Measurements from ENCODE around the gene POFUT2. TPM values are rescaled to one million over a fixed set of nuclear protein-coding genes. Genes with fewer than 3 reads are reported as not detected.

Gene POFUT2
- total and polyA plus RNA-seq, 2 donors from 2014 or later, result 18.3 to 30.2 TPM

GRCh38 chr21:45234965-45235364 is 52.7 kb downstream of the POFUT2 start:
- Histone ChIP-seq H3K36me3 (ENCODE audit: control insufficient read depth in 2 of 3, insufficient read depth in 3 of 3, low read length in 3 of 3) (no peaks in the 10 kb centered on the region), H3K27ac (ENCODE audit: low read depth in 2 of 2, low read length in 2 of 2) (no peak overlapping the region), H3K4me3 (ENCODE audit: low read length in 3 of 3) (no peak overlapping the region), H3K27me3 (ENCODE audit: control insufficient read depth, insufficient read depth, low read length) (no peaks in the 10 kb centered on the region), H3K9ac (ENCODE audit: low read length in 3 of 3) (no peak overlapping the region), H3K4me1 (ENCODE audit: control insufficient read depth in 2 of 3, insufficient read depth in 2 of 3, low read depth in 1 of 3, low read length in 3 of 3) (no peaks in the 10 kb centered on the region), H3K9me3 (ENCODE audit: control insufficient read depth in 2 of 3, insufficient read depth in 1 of 3, low read length in 3 of 3) (no peaks in the 10 kb centered on the region)
- no peak for TF ChIP-seq CTCF (IDR thresholded peaks at IDR 0.05; ENCODE audit: borderline replicate concordance, extremely low read depth, insufficient read depth)
- FAIRE-seq (no peak), DNase-seq (no peak)
- intact Hi-C loops (cut with DNase I), result no loop called here

GRCh38 chr21:45234127-45234526 is 53.6 kb downstream of the POFUT2 start:
- no peak for TF ChIP-seq CTCF (IDR thresholded peaks at IDR 0.05; ENCODE audit: borderline replicate concordance, extremely low read depth, insufficient read depth)
- Histone ChIP-seq H3K4me3 (ENCODE audit: low read length in 3 of 3) (no peak overlapping the region), H3K4me1 (ENCODE audit: control insufficient read depth in 2 of 3, insufficient read depth in 2 of 3, low read depth in 1 of 3, low read length in 3 of 3) (no peaks in the 10 kb centered on the region), H3K27me3 (ENCODE audit: control insufficient read depth, insufficient read depth, low read length) (no peaks in the 10 kb centered on the region), H3K9ac (ENCODE audit: low read length in 3 of 3) (no peak overlapping the region), H3K9me3 (ENCODE audit: control insufficient read depth in 2 of 3, insufficient read depth in 1 of 3, low read length in 3 of 3) (no peaks in the 10 kb centered on the region), H3K36me3 (ENCODE audit: control insufficient read depth in 2 of 3, insufficient read depth in 3 of 3, low read length in 3 of 3) (no peaks in the 10 kb centered on the region), H3K27ac (ENCODE audit: low read depth in 2 of 2, low read length in 2 of 2) (no peak overlapping the region)
- FAIRE-seq, result no peak
- intact Hi-C loops (cut with DNase I), result no loop called here
- DNase-seq, result no peak

- H3K4me1 ChIP-seq (ENCODE audit: control insufficient read depth in 2 of 3, insufficient read depth in 2 of 3, low read depth in 1 of 3, low read length in 3 of 3), result no peaks in the 10 kb centered on the region
- no peak for FAIRE-seq
- H3K9ac ChIP-seq (ENCODE audit: low read length in 3 of 3), result no peak overlapping the region
- intact Hi-C loops (cut with DNase I), result no loop called here
- H3K9me3 ChIP-seq (ENCODE audit: control insufficient read depth in 2 of 3, insufficient read depth in 1 of 3, low read length in 3 of 3), result no peaks in the 10 kb centered on the region
- DNase-seq, result no peak
- no peak overlapping the region for H3K27ac ChIP-seq (ENCODE audit: low read depth in 2 of 2, low read length in 2 of 2)
- H3K4me3 ChIP-seq (ENCODE audit: low read length in 3 of 3), result no peak overlapping the region
- no peaks in the 10 kb centered on the region for H3K36me3 ChIP-seq (ENCODE audit: control insufficient read depth in 2 of 3, insufficient read depth in 3 of 3, low read length in 3 of 3)
- H3K27me3 ChIP-seq (ENCODE audit: control insufficient read depth, insufficient read depth, low read length), result no peaks in the 10 kb centered on the region
- TF ChIP-seq CTCF (IDR thresholded peaks at IDR 0.05; ENCODE audit: borderline replicate concordance, extremely low read depth, insufficient read depth), result no peak
These were observed 56.0 kb downstream of the POFUT2 start for GRCh38 chr21:45231705-45232104.

- no peak for FAIRE-seq
- H3K36me3 ChIP-seq (ENCODE audit: control insufficient read depth in 2 of 3, insufficient read depth in 3 of 3, low read length in 3 of 3), result no peaks in the 10 kb centered on the region
- intact Hi-C loops (cut with DNase I), result no loop called here
These were observed 58.9 kb downstream of the POFUT2 start for GRCh38 chr21:45228656-45229240.

More at GRCh38 chr21:45228656-45229240, 58.9 kb downstream of the POFUT2 start:
- no peaks in the 10 kb centered on the region for H3K4me1 ChIP-seq (ENCODE audit: control insufficient read depth in 2 of 3, insufficient read depth in 2 of 3, low read depth in 1 of 3, low read length in 3 of 3)
- H3K27ac ChIP-seq (ENCODE audit: low read depth in 2 of 2, low read length in 2 of 2), result no peak overlapping the region
- DNase-seq, result no peak
- no peaks in the 10 kb centered on the region for H3K27me3 ChIP-seq (ENCODE audit: control insufficient read depth, insufficient read depth, low read length)
- H3K4me3 ChIP-seq (ENCODE audit: low read length in 3 of 3), result no peak overlapping the region
- H3K9ac ChIP-seq (ENCODE audit: low read length in 3 of 3), result no peak overlapping the region
- TF ChIP-seq CTCF (IDR thresholded peaks at IDR 0.05; ENCODE audit: borderline replicate concordance, extremely low read depth, insufficient read depth), result no peak
- H3K9me3 ChIP-seq (ENCODE audit: control insufficient read depth in 2 of 3, insufficient read depth in 1 of 3, low read length in 3 of 3), result no peaks in the 10 kb centered on the region
